ENCODE measurements around the gene ZNF726. TPM values are rescaled to one million over a fixed set of nuclear protein-coding genes. Genes with fewer than 3 reads are reported as not detected.
"Not testable (repeated sequence)": the region's sequence is repeated elsewhere in the genome, so short reads cannot be mapped to it uniquely, and the experiment has no call there.

Gene ZNF726
- total RNA-seq, 1 experiment from 2014 or later, result not detected

DNA sequence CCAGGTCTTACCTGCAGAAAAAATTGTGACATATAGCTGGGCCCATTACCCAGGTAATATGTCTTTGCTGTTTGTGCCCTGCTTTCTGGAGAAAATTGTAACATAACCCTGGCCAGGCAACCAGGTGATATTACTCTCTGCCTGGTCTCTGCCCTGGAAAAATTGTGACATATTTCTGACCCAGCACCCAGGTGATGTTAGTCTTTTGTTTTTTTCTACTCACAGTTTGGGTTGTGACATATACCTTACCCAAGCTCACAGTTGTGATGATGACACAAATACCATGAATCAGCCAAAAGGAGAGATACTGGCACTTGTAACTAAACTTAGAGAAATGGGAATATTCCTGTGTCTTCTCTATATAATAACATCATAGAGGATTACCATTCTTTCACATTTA lies 6.5 kb upstream of the ZNF726 start:
- DNase-seq, result no peak
- Histone ChIP-seq H3K4me3 (ENCODE audit: insufficient read depth, low read depth, low read length) (no peak overlapping the region), H3K36me3 (replicated peaks; ENCODE audit: control insufficient read depth, insufficient read depth, low read length) (no peaks in the 10 kb centered on the region), H3K27me3 (ENCODE audit: control insufficient read depth, insufficient read depth, low read length) (no peaks in the 10 kb centered on the region)

DNA sequence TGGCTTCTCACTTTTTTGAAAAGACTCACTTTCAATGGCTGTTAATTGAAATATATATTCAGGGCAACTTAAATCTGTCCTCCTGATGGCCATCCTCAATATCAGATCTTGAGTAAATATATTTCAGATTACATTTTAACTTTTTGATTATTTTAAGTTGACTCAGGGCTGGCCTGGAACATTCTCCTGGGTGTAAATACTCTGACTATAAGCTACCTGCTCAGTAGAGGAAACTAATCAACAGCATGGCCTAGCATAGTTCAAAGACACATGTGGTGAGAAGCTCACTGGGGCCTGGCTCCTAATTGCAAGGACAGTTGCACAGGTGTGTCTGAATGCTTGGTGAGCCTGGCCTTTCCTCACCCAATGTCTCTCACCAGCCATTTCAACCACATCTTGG lies 5.5 kb upstream of the ZNF726 start:
- Histone ChIP-seq H3K36me3 (replicated peaks; ENCODE audit: control insufficient read depth, insufficient read depth, low read length) (no peaks in the 10 kb centered on the region), H3K27me3 (ENCODE audit: control insufficient read depth, insufficient read depth, low read length) (no peaks in the 10 kb centered on the region)
- DNase-seq, result no peak

DNA sequence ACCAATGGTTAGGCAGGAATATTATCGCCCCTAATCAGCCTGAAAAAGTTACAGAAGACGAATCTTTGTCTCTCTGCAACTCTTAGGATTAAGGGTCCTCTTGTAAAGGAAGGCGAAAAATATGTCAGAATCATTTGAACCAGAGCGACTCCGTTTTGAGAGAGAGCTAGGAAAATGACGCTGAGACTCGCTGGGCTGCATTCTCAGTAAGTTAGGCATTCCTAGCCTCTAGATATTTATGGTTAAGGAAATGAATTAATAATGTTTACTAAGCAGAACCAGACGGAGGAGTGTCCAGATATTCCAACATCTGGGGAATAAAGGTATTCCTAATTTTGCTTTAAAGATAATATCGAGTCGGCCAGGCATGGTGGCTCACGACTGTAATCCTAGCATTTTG lies 755 bp upstream of the ZNF726 start:
- no peak for DNase-seq
- no peaks in the 10 kb centered on the region for H3K27me3 ChIP-seq (ENCODE audit: control insufficient read depth, insufficient read depth, low read length)
- no peaks in the 10 kb centered on the region for H3K36me3 ChIP-seq (replicated peaks; ENCODE audit: control insufficient read depth, insufficient read depth, low read length)
- no peak overlapping the region for H3K4me3 ChIP-seq (ENCODE audit: insufficient read depth, low read depth, low read length)

More for the DNA sequence above, 5.5 kb upstream of the ZNF726 start:
- no peak overlapping the region for H3K4me3 ChIP-seq (ENCODE audit: insufficient read depth, low read depth, low read length)

DNA sequence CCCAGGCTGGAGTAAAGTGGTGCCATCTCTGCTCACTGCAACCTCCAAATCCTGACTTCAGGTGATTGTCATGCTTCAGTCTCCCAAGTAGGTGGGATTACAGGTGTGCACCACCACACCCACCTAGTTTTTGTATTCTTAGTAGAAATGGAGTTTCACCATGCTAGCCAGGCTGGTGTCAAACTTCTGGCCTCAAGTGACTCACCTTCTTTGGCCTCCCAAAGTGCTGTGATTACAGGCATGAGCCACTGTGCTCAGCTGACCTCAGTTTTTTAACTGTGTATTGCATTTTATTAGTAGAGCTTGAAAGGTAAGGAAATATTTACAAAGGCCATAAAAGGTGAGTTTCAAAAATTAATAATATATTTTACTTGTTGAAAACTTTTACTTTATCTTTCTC lies 2.3 kb downstream of the ZNF726 start:
- no peaks in the 10 kb centered on the region for H3K27me3 ChIP-seq (ENCODE audit: control insufficient read depth, insufficient read depth, low read length)
- H3K36me3 ChIP-seq (replicated peaks; ENCODE audit: control insufficient read depth, insufficient read depth, low read length), result no peaks in the 10 kb centered on the region
- DNase-seq, result no peak
- no peak overlapping the region for H3K4me3 ChIP-seq (ENCODE audit: insufficient read depth, low read depth, low read length)

DNA sequence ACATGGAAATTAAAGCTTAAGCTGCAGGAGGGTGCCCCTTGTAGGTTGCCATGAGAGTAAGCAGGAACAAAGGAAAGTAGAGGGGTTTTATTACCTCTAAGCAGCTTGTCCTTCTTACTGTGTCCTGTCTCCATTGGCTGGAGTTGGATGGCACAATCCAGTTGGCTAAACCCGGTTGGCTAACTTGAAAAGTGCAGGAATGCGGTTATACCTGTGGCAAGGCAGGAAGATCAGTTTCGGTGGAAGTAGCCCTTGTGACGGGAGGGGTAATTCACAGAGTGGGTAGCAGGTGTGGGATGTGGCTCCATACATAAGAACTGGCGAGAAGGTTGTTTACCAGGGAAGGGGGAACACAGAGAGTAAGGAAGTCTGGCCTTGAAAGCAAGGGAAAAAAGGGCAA lies 3.2 kb downstream of the ZNF726 start:
- H3K4me3 ChIP-seq (ENCODE audit: insufficient read depth, low read depth, low read length), result no peak overlapping the region
- no peak for DNase-seq
- H3K27me3 ChIP-seq (ENCODE audit: control insufficient read depth, insufficient read depth, low read length), result no peaks in the 10 kb centered on the region
- H3K36me3 ChIP-seq (replicated peaks; ENCODE audit: control insufficient read depth, insufficient read depth, low read length), result no peaks in the 10 kb centered on the region

DNA sequence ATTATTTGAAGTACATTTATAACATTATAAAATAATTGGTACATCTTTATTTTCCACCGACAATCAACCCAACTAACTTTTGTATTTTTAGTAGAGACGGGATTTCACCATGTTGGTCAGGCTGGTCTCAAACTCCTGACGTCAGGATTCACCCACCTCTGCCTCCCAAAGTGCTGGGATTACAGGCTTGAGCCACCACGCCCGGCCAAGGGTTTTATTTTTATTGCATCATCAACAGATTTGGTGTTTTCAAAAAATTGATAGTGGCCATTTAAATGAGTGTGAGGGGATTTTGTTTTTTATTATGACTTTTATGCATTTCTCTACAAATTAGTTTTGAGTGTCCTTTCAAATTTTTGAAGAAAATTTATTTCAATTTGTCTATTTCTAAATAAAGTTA lies 10.6 kb downstream of the ZNF726 start:
- DNase-seq, result no peak
- no peak overlapping the region for H3K4me3 ChIP-seq (ENCODE audit: insufficient read depth, low read depth, low read length)
- H3K36me3 ChIP-seq (replicated peaks; ENCODE audit: control insufficient read depth, insufficient read depth, low read length), result no peaks in the 10 kb centered on the region
- H3K27me3 ChIP-seq (ENCODE audit: control insufficient read depth, insufficient read depth, low read length), result no peaks in the 10 kb centered on the region

DNA sequence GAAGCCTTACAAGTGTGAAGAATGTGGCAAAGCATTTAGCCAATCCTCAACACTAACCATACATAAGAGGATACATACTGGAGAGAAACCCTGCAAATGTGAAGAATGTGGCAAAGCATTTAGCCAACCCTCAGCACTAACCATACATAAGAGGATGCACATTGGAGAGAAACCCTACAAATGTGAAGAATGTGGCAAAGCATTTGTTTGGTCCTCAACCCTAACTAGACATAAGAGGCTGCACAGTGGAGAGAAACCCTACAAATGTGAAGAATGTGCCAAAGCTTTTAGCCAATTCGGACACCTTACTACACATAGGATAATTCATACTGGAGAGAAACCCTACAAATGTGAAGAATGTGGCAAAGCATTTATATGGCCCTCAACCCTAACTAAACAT lies 18.2 kb downstream of the ZNF726 start:
- Histone ChIP-seq H3K4me3 (ENCODE audit: insufficient read depth, low read depth, low read length) (no peak overlapping the region), H3K36me3 (replicated peaks; ENCODE audit: control insufficient read depth, insufficient read depth, low read length) (no peaks in the 10 kb centered on the region)

DNA sequence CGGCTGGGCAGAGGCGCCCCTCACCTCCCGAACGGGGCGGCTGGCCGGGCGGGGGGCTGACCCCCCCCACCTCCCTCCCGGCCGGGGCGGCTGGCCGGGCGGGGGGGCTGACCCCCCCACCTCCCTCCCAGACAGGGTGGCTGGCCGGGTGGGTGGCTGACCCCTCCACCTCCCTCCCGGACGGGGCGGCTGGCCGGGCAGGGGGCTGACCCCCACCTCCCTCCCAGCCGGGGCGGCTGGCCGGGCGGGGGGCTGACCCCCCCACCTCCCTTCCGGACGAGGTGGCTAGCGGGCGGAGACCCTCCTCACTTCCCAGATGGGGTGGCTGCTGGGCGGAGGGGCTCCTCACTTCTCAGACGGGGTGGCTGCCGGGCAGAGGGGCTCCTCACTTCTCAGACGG lies 22.3 kb downstream of the ZNF726 start:
- not testable (repeated sequence) for H3K36me3 ChIP-seq (replicated peaks; ENCODE audit: control insufficient read depth, insufficient read depth, low read length); H3K27me3 ChIP-seq (ENCODE audit: control insufficient read depth, insufficient read depth, low read length); H3K4me3 ChIP-seq (ENCODE audit: insufficient read depth, low read depth, low read length); DNase-seq

More for the DNA sequence above, 18.2 kb downstream of the ZNF726 start:
- H3K27me3 ChIP-seq (ENCODE audit: control insufficient read depth, insufficient read depth, low read length), result no peaks in the 10 kb centered on the region
- no peak for DNase-seq

DNA sequence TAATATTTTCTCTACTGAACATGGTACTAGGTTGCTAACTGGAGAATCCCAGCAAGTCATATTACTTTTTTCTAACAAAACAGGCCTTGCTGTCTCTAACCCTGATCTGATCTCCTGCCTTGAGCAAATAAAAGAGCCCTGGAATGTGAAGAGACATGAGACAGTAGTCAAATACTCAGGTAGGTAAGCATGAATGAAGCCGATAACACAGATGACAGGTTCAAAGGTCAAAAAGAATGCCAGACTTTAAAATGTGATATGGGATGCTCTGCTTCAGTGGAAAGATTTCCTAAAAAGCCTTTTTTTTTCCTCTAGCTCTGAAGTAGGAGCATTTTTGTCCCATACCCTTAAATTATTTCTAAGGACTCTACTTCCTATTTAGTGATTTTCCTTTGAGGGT lies 28.7 kb downstream of the ZNF726 start:
- DNase-seq, result no peak
- Histone ChIP-seq H3K27me3 (ENCODE audit: control insufficient read depth, insufficient read depth, low read length) (no peaks in the 10 kb centered on the region), H3K36me3 (replicated peaks; ENCODE audit: control insufficient read depth, insufficient read depth, low read length) (no peaks in the 10 kb centered on the region), H3K4me3 (ENCODE audit: insufficient read depth, low read depth, low read length) (no peak overlapping the region)

DNA sequence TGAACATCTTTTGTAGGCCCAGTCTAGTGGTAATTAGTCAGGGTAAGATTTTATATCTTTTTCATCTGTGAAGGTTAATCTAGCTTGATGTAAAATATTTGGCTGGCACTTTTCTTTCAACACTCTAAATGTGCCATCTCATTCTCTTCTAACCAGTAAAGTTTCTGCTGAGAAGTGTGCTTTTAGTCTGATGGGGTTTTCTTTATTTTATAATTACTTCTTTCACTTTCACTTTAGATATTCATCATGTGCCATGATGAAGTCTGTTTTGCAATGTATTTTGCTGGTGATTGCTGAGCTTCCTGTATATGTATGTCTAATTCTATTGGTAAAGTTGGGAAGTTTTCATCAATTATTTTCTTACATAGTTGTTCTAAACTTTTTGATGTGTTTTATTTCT lies 31.9 kb downstream of the ZNF726 start:
- Histone ChIP-seq H3K4me3 (ENCODE audit: insufficient read depth, low read depth, low read length) (no peak overlapping the region), H3K36me3 (replicated peaks; ENCODE audit: control insufficient read depth, insufficient read depth, low read length) (no peaks in the 10 kb centered on the region), H3K27me3 (ENCODE audit: control insufficient read depth, insufficient read depth, low read length) (no peaks in the 10 kb centered on the region)
- no peak for DNase-seq

DNA sequence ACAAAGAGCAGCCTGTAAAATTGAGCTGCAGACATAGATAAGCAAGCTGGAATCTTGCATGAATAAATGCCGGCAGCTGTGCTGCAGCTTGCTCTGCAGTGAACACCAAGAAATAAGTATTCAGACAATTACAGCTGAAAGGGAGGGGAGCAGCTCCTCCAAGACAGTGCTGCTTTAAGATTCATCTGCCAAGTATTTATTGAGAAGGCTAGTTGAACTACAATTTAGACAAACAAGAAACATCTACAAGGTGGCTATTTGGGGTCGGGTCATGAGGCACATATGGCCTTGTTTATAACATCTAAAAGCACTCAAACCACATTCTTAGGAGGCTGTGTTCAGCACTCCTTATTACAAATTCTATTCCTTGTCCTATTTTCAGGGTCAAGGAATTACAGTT lies 34.9 kb downstream of the ZNF726 start:
- Histone ChIP-seq H3K36me3 (replicated peaks; ENCODE audit: control insufficient read depth, insufficient read depth, low read length) (no peaks in the 10 kb centered on the region), H3K4me3 (ENCODE audit: insufficient read depth, low read depth, low read length) (no peak overlapping the region), H3K27me3 (ENCODE audit: control insufficient read depth, insufficient read depth, low read length) (no peaks in the 10 kb centered on the region)
- DNase-seq, result no peak

DNA sequence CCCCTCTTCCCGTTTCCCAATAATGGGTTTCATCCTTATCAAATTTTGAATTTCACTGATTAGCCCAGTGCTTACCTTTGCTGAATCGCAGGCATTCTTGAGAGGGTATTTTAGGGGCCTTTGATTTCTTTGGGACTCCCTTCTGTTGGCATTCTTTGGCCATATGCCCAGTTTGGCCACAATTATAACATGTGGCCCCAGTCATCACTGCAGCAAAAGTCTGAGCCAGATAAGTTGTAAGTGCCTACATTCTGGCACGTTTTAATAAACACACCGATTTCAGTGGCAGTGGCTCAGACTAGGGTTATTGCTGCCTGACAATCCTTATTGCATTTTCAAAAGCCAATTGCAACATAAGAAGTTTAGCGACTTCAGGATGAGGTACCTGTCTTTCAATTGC lies 41.4 kb downstream of the ZNF726 start:
- Histone ChIP-seq H3K27me3 (ENCODE audit: control insufficient read depth, insufficient read depth, low read length) (no peaks in the 10 kb centered on the region), H3K36me3 (replicated peaks; ENCODE audit: control insufficient read depth, insufficient read depth, low read length) (no peaks in the 10 kb centered on the region), H3K4me3 (ENCODE audit: insufficient read depth, low read depth, low read length) (no peak overlapping the region)
- no peak for DNase-seq

DNA sequence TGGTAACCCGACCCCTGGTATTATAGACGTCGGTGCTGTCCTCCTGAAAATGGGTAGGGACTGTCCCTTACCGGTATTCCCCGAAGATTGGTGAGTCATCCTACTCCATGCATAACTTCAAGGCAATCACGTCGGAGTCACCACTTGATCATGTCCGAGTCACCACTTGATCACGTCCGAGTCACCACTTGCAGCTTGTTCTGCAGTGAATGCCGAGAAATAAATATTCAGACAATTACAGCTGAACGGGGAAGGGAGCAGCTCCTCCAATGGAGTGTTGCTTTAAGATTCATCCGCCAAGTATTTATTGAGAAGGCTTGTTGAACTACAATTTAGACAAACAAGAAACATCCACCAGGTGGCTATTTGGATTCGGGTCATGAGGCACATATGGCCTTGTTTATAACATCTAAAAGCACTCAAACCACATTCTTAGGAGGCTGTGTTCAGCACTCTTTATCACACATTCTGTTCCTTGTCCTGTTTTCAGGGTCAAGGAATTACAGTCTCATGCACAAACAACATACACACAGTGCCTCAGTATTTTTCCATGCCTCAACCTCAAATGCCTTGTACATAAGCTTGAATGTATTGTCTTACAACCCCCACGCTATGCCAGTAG lies 43.1 kb downstream of the ZNF726 start:
- H3K36me3 ChIP-seq (replicated peaks; ENCODE audit: control insufficient read depth, insufficient read depth, low read length), result no peaks in the 10 kb centered on the region
- no peak overlapping the region for H3K4me3 ChIP-seq (ENCODE audit: insufficient read depth, low read depth, low read length)
- H3K27me3 ChIP-seq (ENCODE audit: control insufficient read depth, insufficient read depth, low read length), result no peaks in the 10 kb centered on the region
- DNase-seq, result no peak

DNA sequence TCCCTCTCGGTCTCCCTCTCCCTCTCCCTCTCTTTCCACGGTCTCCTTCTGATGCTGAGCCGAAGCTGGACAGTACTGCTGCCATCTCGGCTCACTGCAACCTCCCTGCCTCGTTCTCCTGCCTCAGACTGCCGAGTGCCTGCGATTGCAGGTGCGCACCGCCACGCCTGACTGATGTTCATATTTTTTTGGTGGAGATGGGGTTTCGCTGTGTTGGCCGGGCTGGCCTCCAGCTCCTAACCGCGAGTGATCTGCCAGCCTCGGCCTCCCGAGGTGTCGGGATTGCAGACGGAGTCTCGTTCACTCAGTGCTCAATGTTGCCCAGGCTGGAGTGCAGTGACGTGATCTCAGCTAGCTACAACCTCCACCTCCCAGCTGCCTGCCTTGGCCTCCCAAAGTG lies 48.7 kb downstream of the ZNF726 start:
- H3K36me3 ChIP-seq (replicated peaks; ENCODE audit: control insufficient read depth, insufficient read depth, low read length); H3K4me3 ChIP-seq (ENCODE audit: insufficient read depth, low read depth, low read length); DNase-seq; H3K27me3 ChIP-seq (ENCODE audit: control insufficient read depth, insufficient read depth, low read length): not testable (repeated sequence)

DNA sequence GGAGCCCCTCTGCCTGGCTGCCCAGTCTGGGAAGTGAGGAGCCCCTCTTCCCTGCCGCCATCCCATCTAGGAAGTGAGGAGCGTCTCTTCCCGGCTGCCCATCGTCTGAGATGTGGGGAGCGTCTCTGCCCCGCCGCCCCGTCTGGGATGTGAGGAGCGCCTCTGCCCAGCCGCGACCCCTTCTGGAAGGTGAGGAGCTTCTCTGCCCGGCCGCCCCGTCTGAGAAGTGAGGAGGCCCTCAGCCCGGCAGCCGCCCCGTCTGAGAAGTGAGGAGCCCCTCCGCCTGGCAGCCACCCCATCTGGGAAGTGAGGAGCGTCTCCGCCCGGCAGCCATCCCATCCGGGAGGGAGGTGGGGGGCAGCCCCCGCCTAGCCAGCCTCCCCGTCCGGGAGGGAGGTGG lies 49.2 kb downstream of the ZNF726 start:
- H3K27me3 ChIP-seq (ENCODE audit: control insufficient read depth, insufficient read depth, low read length); DNase-seq; H3K36me3 ChIP-seq (replicated peaks; ENCODE audit: control insufficient read depth, insufficient read depth, low read length); H3K4me3 ChIP-seq (ENCODE audit: insufficient read depth, low read depth, low read length): not testable (repeated sequence)

DNA sequence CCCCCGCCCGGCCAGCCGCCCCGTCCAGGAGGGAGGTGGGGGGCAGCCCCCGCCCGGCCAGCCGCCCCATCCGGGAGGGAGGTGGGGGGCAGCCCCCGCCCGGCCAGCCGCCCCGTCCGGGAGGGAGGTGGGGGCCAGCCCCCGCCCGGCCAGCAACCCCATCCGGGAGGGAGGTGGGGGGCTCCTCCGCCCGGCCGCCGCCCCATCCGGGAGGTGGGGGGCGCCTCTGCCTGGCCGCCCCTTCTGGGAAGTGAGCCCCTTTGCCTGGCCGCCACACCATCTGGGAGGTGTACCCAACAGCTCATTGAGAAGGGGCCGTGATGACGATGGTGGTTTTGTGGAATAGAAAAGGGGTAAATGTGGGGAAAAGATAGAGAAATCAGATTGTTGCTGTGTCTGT lies 49.6 kb downstream of the ZNF726 start:
- not testable (repeated sequence) for DNase-seq; H3K27me3 ChIP-seq (ENCODE audit: control insufficient read depth, insufficient read depth, low read length); H3K36me3 ChIP-seq (replicated peaks; ENCODE audit: control insufficient read depth, insufficient read depth, low read length); H3K4me3 ChIP-seq (ENCODE audit: insufficient read depth, low read depth, low read length)
